Measurements from ENCODE around the gene PSMD12. TPM values are rescaled to one million over a fixed set of nuclear protein-coding genes. Genes with fewer than 3 reads are reported as not detected.
A peak's percentile ranks its signal among the peaks of the same experiment; 100 is the strongest.

Gene PSMD12
- polyA plus RNA-seq, 1 donor from 2014 or later, result 24.1 TPM

DNA sequence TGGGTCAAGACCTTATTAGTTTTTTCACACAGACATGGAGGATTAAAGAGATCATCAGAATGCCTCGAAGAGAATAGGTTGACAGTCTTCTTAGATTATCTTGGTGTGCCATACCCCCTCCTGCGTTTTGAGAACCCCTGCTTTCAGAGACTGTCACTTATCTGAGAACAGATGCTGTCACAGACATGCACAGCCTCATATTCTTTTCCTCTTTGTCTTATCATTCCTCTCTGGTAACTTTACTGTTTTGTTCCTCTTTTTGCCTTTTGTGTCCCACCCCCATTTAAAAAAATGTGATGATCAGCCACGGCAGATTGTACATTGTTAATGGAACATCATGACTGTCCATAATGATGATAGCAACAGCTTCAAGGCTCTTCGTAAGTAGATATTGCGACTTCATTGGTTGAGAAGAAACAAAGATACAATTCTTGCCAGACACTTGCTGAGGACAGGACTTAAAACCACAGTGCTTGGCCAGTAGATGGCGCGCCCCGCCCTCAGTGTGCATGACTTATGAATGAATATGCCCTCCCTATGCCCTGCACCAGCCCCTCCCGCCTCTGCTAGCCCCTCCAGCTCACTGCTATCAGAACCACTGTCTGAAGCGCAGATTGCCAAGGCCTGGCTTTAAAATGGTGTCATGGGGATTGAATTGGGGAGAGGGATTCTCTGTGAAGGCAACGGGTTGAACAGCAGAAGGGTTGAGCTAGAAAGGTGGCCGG lies 8.1 kb upstream of the PSMD12 start:
- H2AFZ ChIP-seq (ENCODE audit: low read depth, low read length), result peak overlapping the region; percentile 25

DNA sequence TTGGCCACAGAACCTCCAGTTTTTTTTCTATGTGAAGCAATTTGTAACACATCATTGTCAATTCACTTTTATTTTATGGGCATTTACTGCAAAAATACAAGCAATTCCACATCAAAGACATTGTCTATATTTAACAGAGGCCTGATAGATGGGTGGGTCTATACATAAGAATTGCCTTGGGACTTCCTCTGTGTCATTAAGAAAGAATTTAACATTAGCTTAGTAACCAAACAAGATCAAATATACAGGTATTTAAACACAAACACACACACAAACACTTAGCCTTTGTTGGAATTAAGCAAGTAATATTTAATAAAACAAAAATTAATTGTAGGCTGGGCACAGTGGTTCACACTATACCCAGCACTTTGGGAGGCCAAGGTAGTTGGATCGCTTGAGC lies 6.4 kb upstream of the PSMD12 start:
- no peak overlapping the region for H3K9ac ChIP-seq (ENCODE audit: low read length)
- no peaks in the 10 kb centered on the region for H3K27me3 ChIP-seq (ENCODE audit: insufficient read depth, low read depth, low read length)
- TF ChIP-seq EZH2 (IDR thresholded peaks at IDR 0.05; ENCODE audit: borderline replicate concordance, insufficient read depth, low read length, poor library complexity, severe bottlenecking) (no peak), MXI1 (conservative IDR thresholded peaks at IDR 0.05; ENCODE audit: poor library complexity, severe bottlenecking) (no peak), SMC3 (conservative IDR thresholded peaks at IDR 0.05; ENCODE audit: poor library complexity) (no peak), EP300 (conservative IDR thresholded peaks at IDR 0.05; ENCODE audit: poor library complexity, severe bottlenecking) (no peak), TAF1 (IDR thresholded peaks at IDR 0.05; ENCODE audit: low read depth) (no peak), RAD21 (conservative IDR thresholded peaks at IDR 0.05) (no peak), POLR2AphosphoS5 (IDR thresholded peaks at IDR 0.05) (no peak)
- TF ChIP-seq, protein P1, sequence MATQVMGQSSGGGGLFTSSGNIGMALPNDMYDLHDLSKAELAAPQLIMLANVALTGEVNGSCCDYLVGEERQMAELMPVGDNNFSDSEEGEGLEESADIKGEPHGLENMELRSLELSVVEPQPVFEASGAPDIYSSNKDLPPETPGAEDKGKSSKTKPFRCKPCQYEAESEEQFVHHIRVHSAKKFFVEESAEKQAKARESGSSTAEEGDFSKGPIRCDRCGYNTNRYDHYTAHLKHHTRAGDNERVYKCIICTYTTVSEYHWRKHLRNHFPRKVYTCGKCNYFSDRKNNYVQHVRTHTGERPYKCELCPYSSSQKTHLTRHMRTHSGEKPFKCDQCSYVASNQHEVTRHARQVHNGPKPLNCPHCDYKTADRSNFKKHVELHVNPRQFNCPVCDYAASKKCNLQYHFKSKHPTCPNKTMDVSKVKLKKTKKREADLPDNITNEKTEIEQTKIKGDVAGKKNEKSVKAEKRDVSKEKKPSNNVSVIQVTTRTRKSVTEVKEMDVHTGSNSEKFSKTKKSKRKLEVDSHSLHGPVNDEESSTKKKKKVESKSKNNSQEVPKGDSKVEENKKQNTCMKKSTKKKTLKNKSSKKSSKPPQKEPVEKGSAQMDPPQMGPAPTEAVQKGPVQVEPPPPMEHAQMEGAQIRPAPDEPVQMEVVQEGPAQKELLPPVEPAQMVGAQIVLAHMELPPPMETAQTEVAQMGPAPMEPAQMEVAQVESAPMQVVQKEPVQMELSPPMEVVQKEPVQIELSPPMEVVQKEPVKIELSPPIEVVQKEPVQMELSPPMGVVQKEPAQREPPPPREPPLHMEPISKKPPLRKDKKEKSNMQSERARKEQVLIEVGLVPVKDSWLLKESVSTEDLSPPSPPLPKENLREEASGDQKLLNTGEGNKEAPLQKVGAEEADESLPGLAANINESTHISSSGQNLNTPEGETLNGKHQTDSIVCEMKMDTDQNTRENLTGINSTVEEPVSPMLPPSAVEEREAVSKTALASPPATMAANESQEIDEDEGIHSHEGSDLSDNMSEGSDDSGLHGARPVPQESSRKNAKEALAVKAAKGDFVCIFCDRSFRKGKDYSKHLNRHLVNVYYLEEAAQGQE (IDR thresholded peaks at IDR 0.05; ENCODE audit: borderline replicate concordance), result no peak
- TF ChIP-seq, protein P2, sequence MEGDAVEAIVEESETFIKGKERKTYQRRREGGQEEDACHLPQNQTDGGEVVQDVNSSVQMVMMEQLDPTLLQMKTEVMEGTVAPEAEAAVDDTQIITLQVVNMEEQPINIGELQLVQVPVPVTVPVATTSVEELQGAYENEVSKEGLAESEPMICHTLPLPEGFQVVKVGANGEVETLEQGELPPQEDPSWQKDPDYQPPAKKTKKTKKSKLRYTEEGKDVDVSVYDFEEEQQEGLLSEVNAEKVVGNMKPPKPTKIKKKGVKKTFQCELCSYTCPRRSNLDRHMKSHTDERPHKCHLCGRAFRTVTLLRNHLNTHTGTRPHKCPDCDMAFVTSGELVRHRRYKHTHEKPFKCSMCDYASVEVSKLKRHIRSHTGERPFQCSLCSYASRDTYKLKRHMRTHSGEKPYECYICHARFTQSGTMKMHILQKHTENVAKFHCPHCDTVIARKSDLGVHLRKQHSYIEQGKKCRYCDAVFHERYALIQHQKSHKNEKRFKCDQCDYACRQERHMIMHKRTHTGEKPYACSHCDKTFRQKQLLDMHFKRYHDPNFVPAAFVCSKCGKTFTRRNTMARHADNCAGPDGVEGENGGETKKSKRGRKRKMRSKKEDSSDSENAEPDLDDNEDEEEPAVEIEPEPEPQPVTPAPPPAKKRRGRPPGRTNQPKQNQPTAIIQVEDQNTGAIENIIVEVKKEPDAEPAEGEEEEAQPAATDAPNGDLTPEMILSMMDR (IDR thresholded peaks at IDR 0.05; ENCODE audit: poor library complexity, severe bottlenecking), result no peak
- no peak overlapping the region for H3K4me3 ChIP-seq (ENCODE audit: low read length)
- no peak overlapping the region for H3K27ac ChIP-seq (ENCODE audit: low read length)
- H4K20me1 ChIP-seq (ENCODE audit: insufficient read depth), result no peaks in the 10 kb centered on the region
- H3K9me2 ChIP-seq (ENCODE audit: insufficient read depth, low read length), result no peaks in the 10 kb centered on the region
- H3K9me3 ChIP-seq (ENCODE audit: low read length), result no peaks in the 10 kb centered on the region
- H3K36me3 ChIP-seq (ENCODE audit: insufficient read depth, low read length), result no peaks in the 10 kb centered on the region
- no peaks in the 10 kb centered on the region for H3F3A ChIP-seq (ENCODE audit: insufficient read depth, low read length, poor library complexity, severe bottlenecking)
- no peak overlapping the region for H2AFZ ChIP-seq (ENCODE audit: low read depth, low read length)
- no peaks in the 10 kb centered on the region for H3K79me2 ChIP-seq (replicated peaks; ENCODE audit: insufficient read depth, low read length)
- no peak overlapping the region for H3K4me2 ChIP-seq (ENCODE audit: low read length)

More for the DNA sequence above, 8.1 kb upstream of the PSMD12 start:
- Histone ChIP-seq H4K20me1 (ENCODE audit: insufficient read depth) (no peaks in the 10 kb centered on the region), H3K9me3 (ENCODE audit: low read length) (no peaks in the 10 kb centered on the region), H3K27me3 (ENCODE audit: insufficient read depth, low read depth, low read length) (no peaks in the 10 kb centered on the region), H3K79me2 (replicated peaks; ENCODE audit: insufficient read depth, low read length) (peaks cover 6% of the 10 kb centered on the region), H3F3A (ENCODE audit: insufficient read depth, low read length, poor library complexity, severe bottlenecking) (no peaks in the 10 kb centered on the region), H3K4me3 (ENCODE audit: low read length) (no peak overlapping the region), H3K9me2 (ENCODE audit: insufficient read depth, low read length) (no peaks in the 10 kb centered on the region), H3K9ac (ENCODE audit: low read length) (peak overlapping the region; percentile 1), H3K27ac (ENCODE audit: low read length) (no peak overlapping the region), H3K4me2 (ENCODE audit: low read length) (no peak overlapping the region), H3K36me3 (ENCODE audit: insufficient read depth, low read length) (no peaks in the 10 kb centered on the region)
- TF ChIP-seq RAD21 (conservative IDR thresholded peaks at IDR 0.05) (peak; percentile 85), TAF1 (IDR thresholded peaks at IDR 0.05; ENCODE audit: low read depth) (no peak), EZH2 (IDR thresholded peaks at IDR 0.05; ENCODE audit: borderline replicate concordance, insufficient read depth, low read length, poor library complexity, severe bottlenecking) (no peak), SMC3 (conservative IDR thresholded peaks at IDR 0.05; ENCODE audit: poor library complexity) (peak; percentile 79)
- TF ChIP-seq, protein P2 (IDR thresholded peaks at IDR 0.05; ENCODE audit: poor library complexity, severe bottlenecking), result peak; percentile 89

Measured in neural cell (in vitro differentiated cells).